Testis (tissue), 2 donors: ENCODE data around the gene RSBN1L.

ENCODE experiments used
- POLR2A ChIP-seq: fragments of 450-650 bp; IDR thresholded peaks from one replicate; pipeline ENCODE4 v1.6.1; 2017; ENCODE audit warnings: antibody characterized with exemption, mild to moderate bottlenecking, moderate library complexity
- TF ChIP-seq, protein P1 (sequence below), 3 experiments: fragments of 450-650 bp in 2 of 3; fragments of 200-600 bp in 1 of 3; sonication (generic) in 1 of 3; IDR thresholded peaks; one replicate each; pipeline ENCODE4 v1.5.1; 2016 to 2019; ENCODE audit warnings: antibody characterized with exemption in 3 of 3, mild to moderate bottlenecking in 2 of 3, moderate library complexity in 1 of 3

DNA sequence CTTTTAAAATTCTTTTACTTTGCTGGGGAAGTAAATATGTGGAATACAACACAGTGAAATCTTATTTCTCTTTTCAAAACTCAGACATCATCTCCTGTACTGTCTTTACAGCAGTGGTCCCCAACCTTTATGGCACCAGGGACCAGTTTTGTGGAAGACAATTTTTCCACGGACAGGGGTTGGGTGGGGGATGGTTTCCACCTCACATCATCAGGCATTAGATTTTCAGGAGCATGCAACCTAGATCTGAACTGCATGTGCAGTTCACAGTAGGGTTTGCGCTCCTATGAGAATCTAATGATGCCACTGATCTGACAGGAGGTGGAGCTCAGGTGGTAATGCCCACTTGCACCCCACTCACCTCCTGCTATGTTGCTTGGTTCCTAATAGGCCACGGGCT lies 89.8 kb downstream of the RSBN1L start:
- TF ChIP-seq, protein P1, sequence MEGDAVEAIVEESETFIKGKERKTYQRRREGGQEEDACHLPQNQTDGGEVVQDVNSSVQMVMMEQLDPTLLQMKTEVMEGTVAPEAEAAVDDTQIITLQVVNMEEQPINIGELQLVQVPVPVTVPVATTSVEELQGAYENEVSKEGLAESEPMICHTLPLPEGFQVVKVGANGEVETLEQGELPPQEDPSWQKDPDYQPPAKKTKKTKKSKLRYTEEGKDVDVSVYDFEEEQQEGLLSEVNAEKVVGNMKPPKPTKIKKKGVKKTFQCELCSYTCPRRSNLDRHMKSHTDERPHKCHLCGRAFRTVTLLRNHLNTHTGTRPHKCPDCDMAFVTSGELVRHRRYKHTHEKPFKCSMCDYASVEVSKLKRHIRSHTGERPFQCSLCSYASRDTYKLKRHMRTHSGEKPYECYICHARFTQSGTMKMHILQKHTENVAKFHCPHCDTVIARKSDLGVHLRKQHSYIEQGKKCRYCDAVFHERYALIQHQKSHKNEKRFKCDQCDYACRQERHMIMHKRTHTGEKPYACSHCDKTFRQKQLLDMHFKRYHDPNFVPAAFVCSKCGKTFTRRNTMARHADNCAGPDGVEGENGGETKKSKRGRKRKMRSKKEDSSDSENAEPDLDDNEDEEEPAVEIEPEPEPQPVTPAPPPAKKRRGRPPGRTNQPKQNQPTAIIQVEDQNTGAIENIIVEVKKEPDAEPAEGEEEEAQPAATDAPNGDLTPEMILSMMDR (IDR thresholded peaks at IDR 0.05), result no peak
- TF ChIP-seq POLR2A, result no peak
